Measurements from ENCODE around the gene CTSC.

CTSC gene

DNA sequence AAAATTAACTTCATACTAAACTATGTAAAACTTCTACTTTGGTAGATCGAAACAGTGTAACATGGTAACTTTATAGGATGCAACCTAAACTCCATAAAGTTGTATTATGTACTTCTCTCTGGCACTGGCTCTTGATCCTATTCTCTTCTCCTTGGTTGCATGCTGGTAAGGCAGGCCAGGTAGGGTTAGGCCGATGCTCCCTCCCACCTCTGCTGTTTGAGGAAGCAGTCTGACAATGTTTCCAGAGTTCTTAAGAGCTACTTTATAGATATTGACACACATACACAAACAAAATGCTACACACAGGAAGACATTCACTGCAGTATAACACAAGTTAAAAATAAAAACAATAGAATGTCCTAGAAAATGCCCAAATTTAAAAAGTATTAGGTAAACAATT is 22.5 kb downstream of the CTSC start:
- no peak for DNase-seq

DNA sequence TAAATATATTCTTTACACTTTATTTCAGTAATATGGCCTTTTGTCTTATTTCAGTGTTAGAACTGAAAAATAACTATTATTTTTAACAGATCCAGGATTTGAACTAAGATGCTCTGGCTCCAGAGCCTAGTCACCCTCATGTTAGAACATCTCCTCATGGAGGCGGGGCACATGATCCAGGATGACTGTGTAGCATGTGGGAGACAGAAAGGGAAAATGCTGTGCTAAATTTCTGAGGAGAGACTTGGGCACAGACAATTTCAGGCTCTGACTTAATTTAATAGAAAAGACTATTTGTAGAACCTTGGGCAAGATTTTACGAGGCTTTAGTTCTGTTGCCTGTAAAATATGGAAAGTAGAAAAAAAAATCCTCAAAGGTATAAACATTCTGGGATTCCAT is 24.1 kb downstream of the CTSC start:
- DNase-seq = no peak

DNA sequence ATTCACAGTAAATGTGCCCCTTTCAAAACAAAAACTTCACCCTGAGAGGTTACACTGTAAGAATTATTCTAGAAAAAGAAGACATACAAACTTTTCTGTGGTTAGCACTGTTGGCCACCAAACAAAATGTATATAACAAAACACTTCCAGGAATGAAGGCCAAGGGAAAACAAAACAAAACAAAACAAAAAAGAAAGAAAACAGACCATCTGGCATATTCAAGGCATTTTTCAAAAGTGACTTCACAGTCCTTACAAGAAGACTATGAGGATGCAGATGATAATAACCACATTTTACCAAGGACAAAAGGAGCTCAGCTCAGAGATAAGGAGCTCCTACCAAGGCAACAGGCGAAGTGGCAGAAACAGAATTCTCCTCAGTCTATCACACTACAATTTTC is 24.9 kb downstream of the CTSC start:
- DNase-seq = no peak

DNA sequence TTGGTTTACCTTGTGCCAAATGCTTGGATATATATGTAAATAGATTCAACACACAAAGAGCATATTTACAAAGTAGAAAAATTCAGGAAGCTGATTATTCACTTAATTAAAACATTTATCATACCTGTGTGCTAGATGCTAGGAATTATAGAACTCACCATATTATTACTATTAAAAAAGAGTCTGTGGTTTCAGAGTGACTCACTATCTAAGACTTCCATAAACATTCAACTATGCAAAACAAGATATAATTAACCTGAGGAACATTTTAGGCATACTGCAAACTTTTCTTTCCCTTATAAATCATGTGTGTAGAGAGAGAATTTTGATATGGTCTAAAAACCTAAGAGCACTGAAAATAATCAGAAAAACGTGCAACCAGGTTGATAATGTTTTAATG is 27.3 kb downstream of the CTSC start:
- DNase-seq = no peak

DNA sequence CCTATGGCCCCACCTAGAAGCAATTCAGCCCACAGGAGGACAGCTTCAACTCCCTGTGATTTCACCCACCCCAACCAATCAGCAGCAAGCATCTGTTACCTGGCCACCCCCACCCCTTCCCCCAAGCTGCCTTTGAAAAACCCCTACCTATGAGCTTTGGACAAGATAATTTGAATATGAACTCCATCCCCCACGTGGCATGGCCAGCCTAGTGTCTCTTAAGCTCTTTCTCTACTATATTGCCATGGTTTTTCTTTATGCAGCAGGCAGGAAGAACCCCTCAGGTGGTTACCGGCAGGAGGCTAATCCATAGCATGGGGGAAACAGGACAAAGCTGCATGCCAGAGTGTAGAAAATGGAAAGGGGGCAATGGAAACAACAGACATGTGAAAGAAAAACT is 29.0 kb downstream of the CTSC start:
- DNase-seq = no peak

DNA sequence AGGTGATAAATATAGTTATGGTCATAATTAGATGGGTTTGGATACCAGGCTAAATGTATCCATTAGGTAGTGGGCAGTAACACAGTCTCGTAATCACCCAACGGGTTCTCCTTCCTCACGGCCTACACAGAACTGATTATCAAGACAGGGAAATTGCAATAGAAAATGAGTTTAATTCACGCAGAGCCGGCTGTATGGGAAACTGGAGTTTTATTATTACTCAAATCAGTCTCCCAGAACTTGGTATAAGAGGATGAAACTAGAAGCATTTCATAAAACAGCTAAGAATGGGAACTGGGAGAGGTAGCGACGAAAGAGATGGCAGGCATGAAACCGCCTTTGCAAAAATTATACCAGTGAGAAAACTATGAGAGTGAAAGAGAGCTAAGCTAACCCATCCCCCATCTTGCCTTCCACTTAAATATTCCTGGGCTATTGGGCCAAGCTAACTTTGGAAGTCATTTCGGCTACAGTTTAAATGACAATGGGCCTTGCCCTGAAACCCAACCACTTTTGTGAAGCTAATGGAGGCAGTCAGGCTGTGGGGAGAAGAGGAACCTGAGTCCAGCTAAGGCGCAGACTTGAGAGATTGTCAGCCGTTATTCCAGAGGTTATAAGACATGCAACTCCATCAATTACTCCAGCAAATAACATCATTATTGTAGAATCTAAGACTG is 29.6 kb downstream of the CTSC start:
- DNase-seq = no peak

DNA sequence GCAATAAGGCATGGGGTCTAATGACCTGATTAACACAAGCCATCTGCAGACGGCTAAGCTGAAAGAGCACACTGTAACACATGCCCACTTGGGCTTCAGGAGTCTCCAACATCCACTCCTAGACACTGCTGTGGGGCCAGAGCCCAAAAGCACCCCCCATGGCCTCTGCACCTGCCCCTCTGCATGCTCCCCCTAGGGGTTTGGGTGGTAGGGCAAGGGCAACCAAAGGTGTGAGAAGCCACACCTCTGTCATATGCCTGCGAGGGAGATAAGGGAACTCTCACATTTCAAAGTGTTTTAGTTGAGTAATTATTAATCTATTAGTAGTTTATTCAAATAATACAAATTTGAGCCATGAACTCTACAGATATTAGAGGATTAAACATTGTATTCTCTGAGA is 30.8 kb downstream of the CTSC start:
- no peak for DNase-seq

DNA sequence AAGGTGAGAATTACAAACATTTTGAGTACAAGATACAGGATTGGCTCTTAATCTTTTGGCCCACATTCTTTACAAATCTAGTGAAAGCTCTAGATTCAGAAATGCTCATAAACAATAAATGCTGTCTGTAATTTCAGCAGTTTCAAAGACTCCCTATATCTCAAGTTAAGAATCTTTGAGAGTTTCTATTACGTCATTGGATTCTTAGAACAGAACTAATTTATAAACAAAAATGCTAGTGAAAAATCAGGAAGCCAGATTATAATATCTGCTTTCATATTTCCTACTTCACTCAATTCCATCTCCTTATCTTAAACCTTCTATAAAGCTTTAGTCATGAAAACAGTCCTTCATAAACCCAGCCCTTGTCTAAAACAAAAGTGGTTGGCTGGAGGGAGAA is 32.1 kb downstream of the CTSC start:
- no peak for DNase-seq

DNA sequence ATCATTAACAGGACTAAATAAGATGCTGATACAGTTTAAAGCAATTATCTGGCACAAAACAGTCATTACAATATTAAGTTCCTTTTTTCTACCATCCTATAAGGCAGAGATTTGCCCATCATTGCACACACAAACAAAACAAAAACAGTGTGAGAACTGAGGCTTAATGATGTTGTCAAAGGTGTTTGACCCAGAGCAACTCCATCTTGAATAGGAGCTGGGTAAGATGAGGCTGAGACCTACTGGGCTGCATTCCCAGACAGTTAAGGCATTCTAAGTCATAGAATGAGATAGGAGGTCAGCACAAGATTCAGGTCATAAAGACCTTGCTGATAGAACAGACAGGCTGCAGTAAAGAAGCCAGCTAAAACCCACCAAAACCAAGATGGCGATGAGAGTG is 33.2 kb downstream of the CTSC start:
- DNase-seq = no peak

DNA sequence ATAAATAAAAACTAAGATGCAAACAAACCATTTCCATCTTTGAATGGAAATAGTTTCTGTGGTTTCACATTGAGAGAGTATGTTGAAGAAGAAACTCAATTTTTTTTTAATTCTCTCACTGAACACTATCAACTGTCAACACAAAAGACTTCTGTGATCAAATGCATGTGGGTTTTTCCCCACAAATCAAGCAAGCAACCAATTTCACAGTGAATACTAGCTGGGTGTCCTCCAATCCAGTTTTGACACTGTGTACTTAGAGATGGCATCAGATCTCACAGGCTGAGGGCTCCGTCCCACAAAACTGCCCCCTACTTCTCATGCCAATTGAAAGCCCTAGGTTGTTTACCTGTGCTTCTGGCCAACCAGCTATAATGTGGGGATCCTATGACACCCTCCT is 34.5 kb downstream of the CTSC start:
- DNase-seq = no peak

DNA sequence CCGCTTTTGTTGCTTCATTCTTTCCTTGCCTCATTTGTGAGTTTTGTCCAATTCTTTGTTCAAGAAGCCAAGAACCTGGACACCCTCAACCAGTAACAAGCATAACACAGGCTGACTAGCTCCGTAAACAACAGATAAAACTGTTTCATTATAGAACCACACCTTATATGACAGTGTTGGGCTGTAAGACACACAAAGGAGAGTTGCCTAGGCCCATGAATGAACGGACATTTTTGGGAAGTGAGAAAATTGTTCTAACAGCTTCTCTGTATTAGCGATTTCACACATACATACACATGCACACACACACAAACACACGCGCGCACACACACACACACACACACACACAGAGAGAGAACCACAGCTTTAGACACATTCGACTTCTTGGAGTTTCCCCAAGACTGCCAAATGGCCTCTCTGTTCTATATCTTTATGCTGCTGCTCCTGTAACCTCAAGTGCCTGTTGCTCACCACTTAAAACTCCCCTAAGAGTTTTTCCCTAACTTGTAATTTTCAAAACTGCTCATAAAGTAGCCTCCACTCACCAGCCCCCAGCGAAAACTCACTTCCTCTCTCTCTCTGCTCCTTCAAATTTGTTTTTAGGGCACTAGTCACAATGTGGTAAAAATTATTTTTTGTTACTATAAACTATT is 35.9 kb downstream of the CTSC start:
- no peak for DNase-seq

DNA sequence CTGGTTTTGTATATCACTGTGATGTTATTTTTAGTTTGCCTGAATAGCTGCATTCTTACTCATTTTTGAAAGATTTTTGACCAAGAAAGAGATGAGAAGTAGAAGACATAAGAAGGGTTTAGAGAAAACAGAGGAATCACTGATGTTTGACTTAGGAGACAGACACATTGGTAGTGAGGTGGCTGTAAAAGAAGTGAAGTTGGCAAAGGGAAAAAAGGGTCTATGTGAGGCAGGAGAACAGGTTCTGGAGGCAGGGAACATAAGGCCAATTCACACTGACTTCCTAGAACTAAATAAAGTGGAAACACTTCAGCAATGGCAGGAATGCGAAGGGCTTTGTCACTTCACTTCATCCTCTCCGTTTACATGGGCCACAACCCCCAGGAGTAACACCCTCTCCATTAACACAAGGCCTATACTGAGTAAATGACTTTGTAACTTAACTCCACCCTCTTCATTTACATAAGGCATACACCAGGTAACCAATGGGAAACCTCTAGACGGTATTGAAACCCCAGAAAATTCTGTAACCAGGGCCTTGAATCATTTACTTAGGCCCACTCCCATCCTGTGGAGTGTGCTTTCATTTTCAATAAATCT is 36.5 kb downstream of the CTSC start:
- DNase-seq = no peak

DNA sequence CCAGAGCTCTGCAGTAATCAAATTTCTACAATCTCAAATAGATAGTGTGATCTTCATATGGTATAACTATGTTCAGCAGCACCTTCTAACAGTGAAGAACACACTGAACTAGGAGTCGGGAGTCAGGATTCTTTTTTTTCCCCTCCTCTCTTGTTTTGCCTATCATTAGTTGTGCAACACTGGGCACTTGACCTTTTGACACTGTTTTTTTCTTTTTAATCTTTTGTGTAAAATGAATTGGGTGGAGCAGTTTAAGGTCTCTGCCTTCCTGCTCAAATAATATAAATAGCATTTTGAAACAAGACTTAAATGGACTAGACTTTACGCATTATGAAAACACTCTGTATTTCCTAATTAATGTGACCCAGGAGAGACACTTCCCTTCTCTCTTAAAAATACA is 39.7 kb downstream of the CTSC start:
- no peak for DNase-seq

DNA sequence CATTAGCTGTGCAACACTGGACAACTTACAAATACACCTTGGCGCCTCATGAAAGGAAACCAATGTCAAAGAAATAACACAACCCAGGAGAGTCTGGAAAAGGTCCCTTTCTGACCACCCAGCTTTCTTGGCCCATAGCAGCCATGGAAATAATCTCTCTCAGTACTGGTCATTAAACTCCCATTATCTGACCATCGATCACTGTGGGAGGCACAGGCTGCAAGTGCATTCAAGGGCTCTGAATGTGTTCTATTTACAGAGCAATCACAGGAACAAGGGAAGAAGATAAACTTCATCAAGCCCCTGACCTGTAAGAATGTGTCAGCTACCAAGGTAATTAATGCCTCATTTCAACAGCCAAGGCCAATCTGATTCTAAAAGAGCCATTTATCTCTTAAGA is 40.1 kb downstream of the CTSC start:
- no peak for DNase-seq

DNA sequence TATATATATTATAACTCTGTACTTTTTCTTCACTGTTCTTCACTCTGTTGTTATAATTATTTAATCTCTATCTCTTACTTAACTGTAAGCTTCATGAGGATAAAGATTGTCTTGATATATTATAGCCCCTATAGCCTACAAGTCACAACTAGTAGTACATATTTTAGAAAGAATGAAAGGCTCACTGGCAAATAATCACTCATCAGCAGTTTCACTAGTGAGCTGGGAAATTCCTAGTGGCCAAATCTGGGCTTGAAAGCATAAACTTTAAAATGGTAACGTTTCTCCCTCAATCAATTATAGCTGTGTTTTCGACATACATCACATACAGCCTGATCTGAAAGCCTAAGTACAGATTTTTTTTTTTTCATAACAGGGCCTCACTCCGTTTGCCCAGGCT is 42.5 kb downstream of the CTSC start:
- DNase-seq = no peak

DNA sequence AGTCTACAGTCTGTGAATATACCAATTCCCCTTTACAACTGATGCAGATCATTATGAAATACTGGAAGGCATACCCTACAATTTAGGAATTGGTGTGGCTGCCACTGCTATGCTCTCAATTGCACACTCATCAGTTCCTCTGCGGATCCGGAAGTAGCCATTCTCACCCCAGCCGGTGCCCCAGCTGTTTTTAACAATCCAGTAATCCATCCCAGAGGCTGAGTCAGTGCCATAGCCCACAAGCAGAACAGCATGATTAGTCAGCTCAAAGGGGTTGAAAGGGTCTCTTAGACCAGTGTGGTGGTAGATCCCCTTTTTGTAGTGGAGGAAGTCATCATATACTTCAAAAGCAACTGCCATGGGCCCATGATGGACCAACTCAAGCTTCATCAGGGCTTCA is 43.6 kb downstream of the CTSC start:
- DNase-seq = no peak

DNA sequence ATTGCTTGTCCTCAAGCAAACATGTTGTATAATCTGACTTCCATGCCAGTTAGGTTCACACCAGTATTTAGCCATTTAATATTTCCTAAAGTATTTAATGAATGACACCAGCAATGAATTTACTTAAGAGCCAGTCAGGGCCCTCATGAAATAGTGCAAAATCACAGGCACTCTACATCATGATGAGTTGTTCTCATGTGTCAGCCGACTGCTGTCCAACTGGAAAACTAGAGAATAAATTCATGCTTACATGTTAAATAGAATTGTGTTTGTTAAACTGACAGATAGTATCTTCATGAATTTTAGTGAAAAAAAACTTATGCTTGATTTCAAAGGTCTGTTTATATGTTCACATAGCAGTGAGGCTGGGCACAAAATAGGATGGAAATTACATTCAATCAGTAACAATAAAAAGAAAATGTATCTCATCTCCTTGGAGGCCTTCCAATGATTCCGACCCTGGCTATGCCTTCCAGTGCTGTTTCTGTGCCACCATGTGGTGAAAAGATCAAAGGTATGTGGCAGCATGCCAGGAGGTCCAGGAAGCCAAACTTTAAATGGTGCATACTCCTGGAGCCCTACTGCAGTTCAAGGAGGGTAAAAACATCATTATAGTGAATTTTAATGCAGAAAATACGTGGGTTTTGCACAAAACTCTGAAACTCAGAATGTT is 45.2 kb downstream of the CTSC start:
- DNase-seq = no peak

DNA sequence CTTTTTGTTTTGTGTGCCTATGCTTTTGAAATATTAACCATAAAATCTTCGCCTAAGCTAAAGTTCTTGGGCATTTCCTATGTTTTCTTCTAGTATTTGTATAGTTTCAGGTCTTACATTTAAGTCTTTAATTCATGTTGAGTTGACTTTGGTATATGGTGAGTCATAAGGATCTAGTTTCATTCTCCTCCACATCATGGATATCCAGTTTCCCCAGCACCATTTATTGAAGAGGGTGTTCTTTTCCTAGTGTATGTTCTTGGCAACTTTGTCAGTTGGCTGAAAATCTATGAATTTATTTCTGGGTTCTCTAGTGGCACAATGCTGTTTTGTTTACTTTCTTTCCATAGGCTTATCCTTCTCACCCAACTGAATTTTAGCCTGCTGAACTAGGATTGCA is 49.0 kb downstream of the CTSC start:
- DNase-seq = no peak

DNA sequence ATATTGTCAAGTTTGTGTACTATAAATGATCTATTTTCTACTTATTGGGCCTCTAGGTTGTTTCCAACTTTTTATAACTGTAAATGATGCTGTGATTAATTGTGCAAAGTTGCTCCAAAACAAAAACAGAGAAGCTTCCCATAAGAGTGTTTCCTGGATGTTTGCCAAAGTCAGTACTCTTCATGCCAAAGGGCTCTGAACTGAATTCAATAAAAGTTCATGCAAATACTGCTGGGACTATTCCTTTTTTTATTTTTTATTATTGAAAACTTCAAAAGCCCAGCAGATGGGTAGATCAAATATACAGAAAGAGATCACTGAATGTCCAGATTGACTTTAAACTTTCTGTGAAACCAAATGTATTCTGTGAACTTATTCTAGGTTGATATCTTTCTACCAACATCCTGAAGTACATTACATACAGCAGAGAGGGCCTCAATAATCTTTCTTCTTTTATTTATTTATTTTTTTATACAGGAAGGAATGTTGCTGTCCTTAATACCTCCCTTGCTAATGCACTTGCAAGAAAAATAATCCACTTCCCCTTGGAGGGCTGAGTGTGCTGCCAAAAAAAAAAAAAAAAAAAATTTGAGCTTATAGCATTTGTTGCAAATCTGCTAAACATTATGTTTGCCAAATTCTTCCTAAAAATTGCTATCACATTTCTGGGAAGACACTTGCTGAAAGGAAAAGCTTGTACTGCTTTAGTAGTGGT is 53.0 kb downstream of the CTSC start:
- no peak for DNase-seq

DNA sequence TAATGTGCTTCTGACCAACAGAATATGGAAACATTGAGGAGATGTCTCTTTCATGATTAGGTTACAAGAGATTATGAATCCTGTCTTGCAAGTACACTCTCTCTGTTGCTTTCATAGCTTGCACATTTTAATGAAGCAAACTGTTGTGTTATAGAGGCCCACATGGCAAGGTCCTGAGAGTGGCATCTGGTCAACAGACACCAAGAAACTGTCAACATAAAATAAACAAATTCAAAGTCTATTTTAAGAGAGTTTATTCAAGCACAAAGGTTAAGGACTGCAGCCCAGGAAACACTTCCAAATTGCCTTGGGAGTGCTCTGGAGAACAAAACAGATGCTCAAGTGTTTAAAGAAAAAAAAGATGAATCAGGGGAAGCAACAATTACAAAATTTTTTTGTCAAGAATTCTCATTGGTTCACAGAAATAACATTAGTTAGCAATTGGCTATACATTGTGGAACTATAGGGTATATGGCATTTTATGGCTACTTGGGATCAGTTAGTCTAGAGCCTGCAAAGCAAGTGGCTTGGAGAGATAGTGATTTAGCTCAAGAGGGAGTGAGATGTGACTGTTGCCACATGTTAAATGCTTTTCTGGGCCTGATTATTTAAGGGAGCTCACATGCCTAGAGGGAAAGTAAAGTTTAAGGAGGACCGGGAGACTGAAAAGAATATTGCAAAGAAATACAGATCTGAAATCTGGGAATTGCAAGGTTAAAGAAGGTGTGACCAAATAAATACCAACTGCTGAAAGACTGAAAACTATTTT is 54.6 kb downstream of the CTSC start:
- no peak for DNase-seq

DNA sequence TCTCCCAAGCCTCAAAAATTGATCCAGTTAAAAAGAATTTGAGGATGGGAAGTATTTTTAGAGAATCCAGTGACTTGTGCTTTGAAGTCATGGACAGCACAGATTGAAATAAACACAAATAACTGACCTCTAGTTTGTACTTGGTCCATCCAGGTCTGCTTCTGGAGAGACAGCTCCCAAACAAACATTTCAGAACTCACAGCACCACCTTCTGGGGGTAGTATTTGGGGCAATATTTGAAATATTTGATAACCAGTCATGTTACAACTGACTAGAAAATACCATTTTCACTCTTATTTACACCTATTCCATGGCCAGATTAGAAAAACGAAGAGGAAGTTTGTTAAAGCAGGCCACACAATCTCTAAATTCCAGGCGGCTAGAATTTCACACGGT is 56.2 kb downstream of the CTSC start:
- no peak for DNase-seq

DNA sequence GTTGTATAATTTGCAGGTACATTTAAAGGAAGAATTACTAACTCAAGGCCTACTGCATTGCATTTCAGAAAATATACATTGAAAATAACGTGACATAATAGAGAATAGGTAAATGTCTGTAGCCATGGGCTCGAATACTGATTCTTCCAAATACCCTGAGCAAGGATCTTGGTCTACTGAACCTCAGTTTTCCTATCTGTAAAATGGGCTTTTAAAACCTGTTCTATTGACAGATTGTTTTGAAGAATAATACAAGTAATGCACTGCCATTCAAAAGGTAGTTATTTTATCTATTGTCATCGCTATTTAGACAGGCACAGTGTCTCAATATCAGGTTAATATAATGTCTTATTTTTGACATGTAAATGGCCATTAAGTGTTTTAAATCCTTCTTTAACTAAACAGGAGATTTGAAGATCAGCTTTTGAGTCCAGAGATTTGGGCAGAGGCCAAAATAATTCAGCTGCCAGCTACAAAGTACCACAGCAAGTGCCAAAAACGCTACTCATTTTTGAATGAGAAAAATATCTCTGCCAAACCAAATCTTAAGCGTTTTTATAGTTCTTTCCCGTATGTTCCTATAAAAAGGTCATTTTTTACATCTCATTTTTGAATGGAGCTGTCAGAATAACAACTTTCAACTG is 56.7 kb downstream of the CTSC start:
- no peak for DNase-seq
